WTC11 (cell line): Measurements from ENCODE around the gene BCS1L. TPM values are rescaled to one million over a fixed set of nuclear protein-coding genes. Genes with fewer than 3 reads are reported as not detected.

Source experiments
- ATAC-seq: fragments of 200-7000 bp; cut with Tn5 transposase; 2 replicates; pipeline ENCODE4 v1.10.0; 2021; ENCODE audit warnings: mild to moderate bottlenecking, moderate library complexity
- CTCF ChIA-PET: fragments of 300-600 bp; sonication (Branson Sonifier 250); formaldehyde crosslinking; loops from one replicate; lab custom pipeline; 2021; ENCODE audit warnings: antibody characterized with exemption; lab: Charles Lee
- POLR2A ChIA-PET: fragments of 350-600 bp; sonication (Branson Sonifier 250); formaldehyde crosslinking; loops from one replicate; lab custom pipeline; 2021; ENCODE audit warnings: antibody characterized with exemption; lab: Charles Lee
- DNase-seq: peaks from one replicate; pipeline ENCODE4 v3.0.0; 2021; ENCODE audit warnings: low spot score
- H3K27ac Mint-ChIP-seq: 2 replicates; pipeline ENCODE4 v1.8.0; 2021; ENCODE audit warnings: mixed read lengths
- H3K27me3 Mint-ChIP-seq: 2 replicates; pipeline ENCODE4 v1.8.0; 2021; ENCODE audit warnings: low read depth, mild to moderate bottlenecking, moderate library complexity, mixed read lengths
- H3K36me3 Mint-ChIP-seq: 2 replicates; pipeline ENCODE4 v1.8.0; 2021; ENCODE audit warnings: mixed read lengths
- H3K4me1 Mint-ChIP-seq: 2 replicates; pipeline ENCODE4 v1.8.0; 2022; ENCODE audit warnings: mixed read lengths
- H3K4me3 Mint-ChIP-seq: 2 replicates; pipeline ENCODE4 v1.8.0; 2021; ENCODE audit warnings: mild to moderate bottlenecking, moderate library complexity, mixed read lengths
- H3K9me3 Mint-ChIP-seq: 2 replicates; pipeline ENCODE4 v1.8.0; 2021; ENCODE audit warnings: mixed read lengths
- CBFB ChIP-seq: sonication (generic); formaldehyde crosslinking; IDR thresholded peaks from 2 replicates; pipeline ENCODE4 v1.8.1; 2022; ENCODE audit warnings: mild to moderate bottlenecking, low read depth, missing genetic modification reagents
- ELF4 ChIP-seq: sonication (generic); formaldehyde crosslinking; IDR thresholded peaks from 2 replicates; pipeline ENCODE4 v1.8.1; 2022; ENCODE audit warnings: low read depth, mild to moderate bottlenecking, moderate library complexity, missing genetic modification reagents
- EMX1 ChIP-seq: fragments of 250-450 bp; sonication (Bioruptor Pico); IDR thresholded peaks from 2 replicates; pipeline ENCODE4 v1.8.0; 2021; ENCODE audit warnings: mild to moderate bottlenecking
- ETV6 ChIP-seq: sonication (generic); formaldehyde crosslinking; IDR thresholded peaks from 2 replicates; pipeline ENCODE4 v1.8.1; 2022; ENCODE audit warnings: mild to moderate bottlenecking, missing genetic modification reagents
- GRHL2 ChIP-seq: fragments of 250-450 bp; sonication (Bioruptor Pico); IDR thresholded peaks from 2 replicates; pipeline ENCODE4 v1.8.0; 2022; ENCODE audit warnings: mild to moderate bottlenecking, moderate library complexity; ENCODE audit not compliant: insufficient replicate concordance, severe bottlenecking
- JAZF1 ChIP-seq: fragments of 250-450 bp; sonication (Bioruptor Pico); IDR thresholded peaks from 2 replicates; pipeline ENCODE4 v1.9.0; 2021; ENCODE audit warnings: moderate library complexity, mild to moderate bottlenecking, inconsistent platforms
- JUN ChIP-seq: sonication (generic); formaldehyde crosslinking; IDR thresholded peaks from 2 replicates; pipeline ENCODE4 v1.8.0; 2023; ENCODE audit warnings: mild to moderate bottlenecking, missing genetic modification reagents
- MAX ChIP-seq: sonication (generic); formaldehyde crosslinking; IDR thresholded peaks from 2 replicates; pipeline ENCODE4 v1.8.0; 2022; ENCODE audit warnings: mild to moderate bottlenecking, missing genetic modification reagents
- MLX ChIP-seq: sonication (generic); formaldehyde crosslinking; IDR thresholded peaks from 2 replicates; pipeline ENCODE4 v1.8.1; 2023; ENCODE audit warnings: mild to moderate bottlenecking, missing genetic modification reagents, moderate library complexity
- MXD4 ChIP-seq: fragments of 250-450 bp; sonication (Bioruptor Pico); IDR thresholded peaks from 2 replicates; pipeline ENCODE4 v1.8.0; 2021; ENCODE audit warnings: mild to moderate bottlenecking, moderate library complexity, borderline replicate concordance
- MYBL2 ChIP-seq: sonication (generic); formaldehyde crosslinking; IDR thresholded peaks from 2 replicates; pipeline ENCODE4 v1.8.1; 2023; ENCODE audit warnings: mild to moderate bottlenecking, moderate library complexity, missing genetic modification reagents
- NR1H2 ChIP-seq: sonication (generic); formaldehyde crosslinking; IDR thresholded peaks from 2 replicates; pipeline ENCODE4 v1.9.0; 2021; ENCODE audit warnings: mild to moderate bottlenecking, moderate library complexity, missing genetic modification reagents
- NR3C1 ChIP-seq: sonication (generic); formaldehyde crosslinking; conservative IDR thresholded peaks from 2 replicates; pipeline ENCODE4 v1.8.1; 2023; ENCODE audit warnings: low read depth, mild to moderate bottlenecking, missing genetic modification reagents
- SOX15 ChIP-seq: fragments of 250-450 bp; sonication (Bioruptor Pico); IDR thresholded peaks from 2 replicates; pipeline ENCODE4 v1.9.0; 2021; ENCODE audit warnings: mild to moderate bottlenecking
- SP1 ChIP-seq: sonication (generic); formaldehyde crosslinking; conservative IDR thresholded peaks from 2 replicates; pipeline ENCODE4 v1.8.1; 2022; ENCODE audit warnings: missing genetic modification reagents
- TCF7 ChIP-seq: sonication (generic); formaldehyde crosslinking; IDR thresholded peaks from 2 replicates; pipeline ENCODE4 v1.8.0; 2022; ENCODE audit warnings: mild to moderate bottlenecking, low read depth, missing genetic modification reagents, moderate library complexity
- ZNF121 ChIP-seq: sonication (generic); formaldehyde crosslinking; IDR thresholded peaks from 2 replicates; pipeline ENCODE4 v1.8.0; 2023; ENCODE audit warnings: missing genetic modification reagents
- ZNF219 ChIP-seq: sonication (generic); formaldehyde crosslinking; IDR thresholded peaks from 2 replicates; pipeline ENCODE4 v1.8.0; 2023; ENCODE audit warnings: missing genetic modification reagents, mild to moderate bottlenecking, borderline replicate concordance
- ZNF232 ChIP-seq: sonication (generic); formaldehyde crosslinking; IDR thresholded peaks from 2 replicates; pipeline ENCODE4 v1.8.0; 2022; ENCODE audit warnings: mild to moderate bottlenecking, missing genetic modification reagents
- ZNF317 ChIP-seq: sonication (generic); formaldehyde crosslinking; IDR thresholded peaks from 2 replicates; pipeline ENCODE4 v1.8.1; 2023; ENCODE audit warnings: low read depth, mild to moderate bottlenecking, moderate library complexity, missing genetic modification reagents, borderline replicate concordance
- ZNF671 ChIP-seq: fragments of 250-450 bp; sonication (Bioruptor Pico); IDR thresholded peaks from 2 replicates; pipeline ENCODE4 v1.8.0; 2021; ENCODE audit warnings: mild to moderate bottlenecking
- ZSCAN18 ChIP-seq: fragments of 250-450 bp; sonication (Bioruptor Pico); IDR thresholded peaks from 2 replicates; pipeline ENCODE4 v2.1.2; 2022; ENCODE audit warnings: mild to moderate bottlenecking, moderate library complexity
- total RNA-seq: library from RNA; stranded (reverse); gene quantifications from 3 replicates; pipeline ENCODE4 v1.2.3, GENCODE V29; 2021
- TF ChIP-seq, protein P1 (sequence below): sonication (generic); formaldehyde crosslinking; IDR thresholded peaks from 2 replicates; pipeline ENCODE4 v1.8.0; 2022; ENCODE audit warnings: missing genetic modification reagents
- TF ChIP-seq, protein P2 (sequence below): sonication (generic); formaldehyde crosslinking; IDR thresholded peaks from 2 replicates; pipeline ENCODE4 v1.8.1; 2022; ENCODE audit warnings: mild to moderate bottlenecking, missing genetic modification reagents, moderate library complexity, borderline replicate concordance
- TF ChIP-seq, protein P3 (sequence below): sonication (generic); formaldehyde crosslinking; IDR thresholded peaks from 2 replicates; pipeline ENCODE4 v1.8.0; 2022; ENCODE audit warnings: mild to moderate bottlenecking, missing genetic modification reagents

The BCS1L gene
- total RNA-seq, 1 experiment from 2014 or later, result 32.7 TPM

GRCh38 chr2:218622606-218623365 is 36.7 kb upstream of the BCS1L start:
- no peak for DNase-seq
- no peak for TF ChIP-seq SP1 (CRISPR knock-in tag)
- TF ChIP-seq, protein P1, sequence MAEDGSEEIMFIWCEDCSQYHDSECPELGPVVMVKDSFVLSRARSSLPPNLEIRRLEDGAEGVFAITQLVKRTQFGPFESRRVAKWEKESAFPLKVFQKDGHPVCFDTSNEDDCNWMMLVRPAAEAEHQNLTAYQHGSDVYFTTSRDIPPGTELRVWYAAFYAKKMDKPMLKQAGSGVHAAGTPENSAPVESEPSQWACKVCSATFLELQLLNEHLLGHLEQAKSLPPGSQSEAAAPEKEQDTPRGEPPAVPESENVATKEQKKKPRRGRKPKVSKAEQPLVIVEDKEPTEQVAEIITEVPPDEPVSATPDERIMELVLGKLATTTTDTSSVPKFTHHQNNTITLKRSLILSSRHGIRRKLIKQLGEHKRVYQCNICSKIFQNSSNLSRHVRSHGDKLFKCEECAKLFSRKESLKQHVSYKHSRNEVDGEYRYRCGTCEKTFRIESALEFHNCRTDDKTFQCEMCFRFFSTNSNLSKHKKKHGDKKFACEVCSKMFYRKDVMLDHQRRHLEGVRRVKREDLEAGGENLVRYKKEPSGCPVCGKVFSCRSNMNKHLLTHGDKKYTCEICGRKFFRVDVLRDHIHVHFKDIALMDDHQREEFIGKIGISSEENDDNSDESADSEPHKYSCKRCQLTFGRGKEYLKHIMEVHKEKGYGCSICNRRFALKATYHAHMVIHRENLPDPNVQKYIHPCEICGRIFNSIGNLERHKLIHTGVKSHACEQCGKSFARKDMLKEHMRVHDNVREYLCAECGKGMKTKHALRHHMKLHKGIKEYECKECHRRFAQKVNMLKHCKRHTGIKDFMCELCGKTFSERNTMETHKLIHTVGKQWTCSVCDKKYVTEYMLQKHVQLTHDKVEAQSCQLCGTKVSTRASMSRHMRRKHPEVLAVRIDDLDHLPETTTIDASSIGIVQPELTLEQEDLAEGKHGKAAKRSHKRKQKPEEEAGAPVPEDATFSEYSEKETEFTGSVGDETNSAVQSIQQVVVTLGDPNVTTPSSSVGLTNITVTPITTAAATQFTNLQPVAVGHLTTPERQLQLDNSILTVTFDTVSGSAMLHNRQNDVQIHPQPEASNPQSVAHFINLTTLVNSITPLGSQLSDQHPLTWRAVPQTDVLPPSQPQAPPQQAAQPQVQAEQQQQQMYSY, result no peak
- TF ChIP-seq ZNF121 (CRISPR knock-in tag), result no peak
- TF ChIP-seq TCF7 (CRISPR knock-in tag), result no peak
- TF ChIP-seq ZNF232 (CRISPR knock-in tag), result no peak
- TF ChIP-seq, protein P2, sequence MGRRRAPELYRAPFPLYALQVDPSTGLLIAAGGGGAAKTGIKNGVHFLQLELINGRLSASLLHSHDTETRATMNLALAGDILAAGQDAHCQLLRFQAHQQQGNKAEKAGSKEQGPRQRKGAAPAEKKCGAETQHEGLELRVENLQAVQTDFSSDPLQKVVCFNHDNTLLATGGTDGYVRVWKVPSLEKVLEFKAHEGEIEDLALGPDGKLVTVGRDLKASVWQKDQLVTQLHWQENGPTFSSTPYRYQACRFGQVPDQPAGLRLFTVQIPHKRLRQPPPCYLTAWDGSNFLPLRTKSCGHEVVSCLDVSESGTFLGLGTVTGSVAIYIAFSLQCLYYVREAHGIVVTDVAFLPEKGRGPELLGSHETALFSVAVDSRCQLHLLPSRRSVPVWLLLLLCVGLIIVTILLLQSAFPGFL (CRISPR knock-in tag), result no peak
- no peak for TF ChIP-seq GRHL2 (CRISPR knock-in tag)
- TF ChIP-seq, protein P3, sequence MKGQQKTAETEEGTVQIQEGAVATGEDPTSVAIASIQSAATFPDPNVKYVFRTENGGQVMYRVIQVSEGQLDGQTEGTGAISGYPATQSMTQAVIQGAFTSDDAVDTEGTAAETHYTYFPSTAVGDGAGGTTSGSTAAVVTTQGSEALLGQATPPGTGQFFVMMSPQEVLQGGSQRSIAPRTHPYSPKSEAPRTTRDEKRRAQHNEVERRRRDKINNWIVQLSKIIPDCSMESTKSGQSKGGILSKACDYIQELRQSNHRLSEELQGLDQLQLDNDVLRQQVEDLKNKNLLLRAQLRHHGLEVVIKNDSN (CRISPR knock-in tag), result no peak

GRCh38 chr2:218623366-218623705 is 36.1 kb upstream of the BCS1L start:
- peaks cover 3% of the 10 kb centered on the region for H3K4me1 Mint-ChIP-seq
- CTCF ChIA-PET, result interaction anchor here (0.7 kb wide), 1 partner anchor 20 kb away, joined by 3 read pairs; no protein-coding TSS in a partner anchor
- POLR2A ChIA-PET, result no interaction called here

More at GRCh38 chr2:218622606-218623365, 36.7 kb upstream of the BCS1L start:
- Mint-ChIP-seq H3K4me3 (no peak overlapping the region), H3K36me3 (no peaks in the 10 kb centered on the region), H3K27ac (no peak overlapping the region), H3K27me3 (no peaks in the 10 kb centered on the region), H3K9me3 (no peaks in the 10 kb centered on the region), H3K4me1 (peaks cover 3% of the 10 kb centered on the region)
- ChIA-PET POLR2A (no interaction called here), CTCF (no interaction called here)
- ATAC-seq, result peak; percentile 46

GRCh38 chr2:218626369-218626768 is 33.1 kb upstream of the BCS1L start:
- POLR2A ChIA-PET, result interaction anchor here (0.7 kb wide), 1 partner anchor 150 kb away, joined by 3 read pairs; no protein-coding TSS in a partner anchor
- Mint-ChIP-seq H3K27ac (no peak overlapping the region), H3K36me3 (no peaks in the 10 kb centered on the region), H3K9me3 (no peaks in the 10 kb centered on the region), H3K4me3 (no peak overlapping the region), H3K27me3 (no peaks in the 10 kb centered on the region), H3K4me1 (peaks cover 3% of the 10 kb centered on the region)
- ATAC-seq, result no peak
- CTCF ChIA-PET, result interaction anchor here (1.5 kb wide), 1 partner anchor 19 kb away, joined by 3 read pairs; the partner anchor contains the start of gene PLCD4
- DNase-seq, result no peak
- no peak for TF ChIP-seq JUN
- no peak for TF ChIP-seq ETV6 (CRISPR knock-in tag)
- TF ChIP-seq MYBL2, result no peak
- no peak for TF ChIP-seq ZSCAN18 (CRISPR knock-in tag)
- TF ChIP-seq NR3C1 (CRISPR knock-in tag), result no peak
- no peak for TF ChIP-seq EMX1
- TF ChIP-seq MXD4, result no peak
- no peak for TF ChIP-seq NR1H2 (CRISPR knock-in tag)
- no peak for TF ChIP-seq ZNF219 (CRISPR knock-in tag)
- TF ChIP-seq ELF4 (CRISPR knock-in tag), result no peak
- no peak for TF ChIP-seq MAX (CRISPR knock-in tag)
- TF ChIP-seq JAZF1 (CRISPR knock-in tag), result no peak
- no peak for TF ChIP-seq ZNF317 (CRISPR knock-in tag)
- TF ChIP-seq CBFB (CRISPR knock-in tag), result no peak
- TF ChIP-seq ZNF671 (CRISPR knock-in tag), result no peak
- TF ChIP-seq MLX (CRISPR knock-in tag), result no peak

More at GRCh38 chr2:218623366-218623705, 36.1 kb upstream of the BCS1L start:
- no peaks in the 10 kb centered on the region for H3K36me3 Mint-ChIP-seq
- H3K27ac Mint-ChIP-seq, result no peak overlapping the region
- DNase-seq (no peak), ATAC-seq (no peak)
- no peaks in the 10 kb centered on the region for H3K9me3 Mint-ChIP-seq
- no peaks in the 10 kb centered on the region for H3K27me3 Mint-ChIP-seq
- H3K4me3 Mint-ChIP-seq, result no peak overlapping the region
- TF ChIP-seq SOX15 (CRISPR knock-in tag), result no peak
